SJSA1 (cell line): ENCODE results near the gene ZNF197. TPM values are rescaled to one million over a fixed set of nuclear protein-coding genes. Genes with fewer than 3 reads are reported as not detected.
"Not testable (repeated sequence)": the region's sequence is repeated elsewhere in the genome, so short reads cannot be mapped to it uniquely, and the experiment has no call there.

ENCODE experiments used
- DNase-seq, 2 experiments: peaks; one replicate each; pipeline ENCODE4 v3.0.0-alpha.2; 2015 to 2020; ENCODE audit warnings: low spot score in 2 of 2, low read depth in 1 of 2
- H3K27ac ChIP-seq: fragments of 250-450 bp; sonication (Bioruptor Pico); 2 replicates; pipeline ENCODE4 v1.5.1; 2020; ENCODE audit warnings: mild to moderate bottlenecking, moderate library complexity
- H3K27me3 ChIP-seq: fragments of 250-450 bp; sonication (Bioruptor Pico); replicated peaks from 2 replicates; pipeline ENCODE4 v1.5.1; 2020; ENCODE audit warnings: mild to moderate bottlenecking, moderate library complexity
- H3K36me3 ChIP-seq: fragments of 250-450 bp; sonication (Bioruptor Pico); 2 replicates; pipeline ENCODE4 v1.5.1; 2020; ENCODE audit warnings: mild to moderate bottlenecking
- H3K4me1 ChIP-seq: fragments of 250-450 bp; sonication (Bioruptor Pico); replicated peaks from 2 replicates; pipeline ENCODE4 v1.6.1; 2021; ENCODE audit warnings: mild to moderate bottlenecking
- H3K4me3 ChIP-seq: fragments of 250-450 bp; sonication (Bioruptor Pico); 2 replicates; pipeline ENCODE4 v1.5.1; 2020; ENCODE audit warnings: mild to moderate bottlenecking
- H3K9me3 ChIP-seq: fragments of 250-450 bp; sonication (Bioruptor Pico); replicated peaks from 2 replicates; pipeline ENCODE4 v1.5.1; 2020; ENCODE audit warnings: mild to moderate bottlenecking
- total RNA-seq: library from RNA; depleted of rRNA; stranded (reverse); fragments of >200 nt; shearing (Covaris generic); gene quantifications from 2 replicates; pipeline ENCODE4 v1.2.3, GENCODE V29; 2014

Gene ZNF197
- total RNA-seq, 1 experiment from 2014 or later: 13.1 TPM

DNA sequence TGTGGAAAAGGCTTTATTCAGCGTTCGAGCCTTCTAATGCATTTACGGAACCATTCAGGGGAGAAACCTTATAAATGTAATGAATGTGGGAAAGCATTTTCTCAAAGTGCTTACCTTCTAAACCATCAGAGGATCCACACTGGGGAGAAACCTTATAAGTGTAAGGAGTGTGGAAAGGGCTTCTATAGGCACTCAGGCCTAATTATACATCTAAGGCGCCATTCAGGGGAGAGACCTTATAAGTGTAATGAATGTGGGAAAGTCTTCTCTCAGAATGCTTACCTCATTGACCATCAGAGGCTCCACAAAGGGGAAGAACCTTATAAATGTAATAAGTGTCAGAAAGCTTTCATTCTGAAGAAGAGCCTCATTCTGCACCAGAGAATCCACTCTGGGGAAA lies 17.5 kb downstream of the ZNF197 start:
- Histone ChIP-seq H3K36me3 (peaks cover 72% of the 10 kb centered on the region), H3K9me3 (peaks cover 21% of the 10 kb centered on the region), H3K27me3 (no peaks in the 10 kb centered on the region), H3K4me3 (no peak overlapping the region), H3K4me1 (no peaks in the 10 kb centered on the region), H3K27ac (no peak overlapping the region)
- no peak for DNase-seq

DNA sequence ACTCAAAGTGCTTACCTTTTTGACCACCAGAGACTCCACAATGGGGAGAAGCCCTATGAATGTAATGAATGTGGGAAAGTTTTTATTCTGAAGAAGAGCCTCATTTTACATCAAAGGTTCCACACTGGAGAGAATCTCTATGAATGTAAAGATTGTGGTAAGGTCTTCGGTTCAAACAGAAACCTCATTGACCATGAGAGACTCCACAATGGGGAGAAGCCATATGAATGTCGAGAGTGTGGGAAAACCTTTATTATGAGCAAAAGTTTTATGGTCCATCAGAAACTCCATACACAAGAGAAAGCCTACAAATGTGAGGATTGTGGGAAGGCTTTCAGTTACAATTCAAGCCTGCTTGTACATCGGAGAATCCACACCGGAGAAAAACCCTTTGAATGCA lies 18.2 kb downstream of the ZNF197 start:
- H3K27me3 ChIP-seq: no peaks in the 10 kb centered on the region
- peaks cover 21% of the 10 kb centered on the region for H3K9me3 ChIP-seq
- DNase-seq: no peak
- H3K36me3 ChIP-seq: peaks cover 66% of the 10 kb centered on the region
- H3K4me1 ChIP-seq: no peaks in the 10 kb centered on the region
- H3K4me3 ChIP-seq: no peak overlapping the region
- no peak overlapping the region for H3K27ac ChIP-seq

DNA sequence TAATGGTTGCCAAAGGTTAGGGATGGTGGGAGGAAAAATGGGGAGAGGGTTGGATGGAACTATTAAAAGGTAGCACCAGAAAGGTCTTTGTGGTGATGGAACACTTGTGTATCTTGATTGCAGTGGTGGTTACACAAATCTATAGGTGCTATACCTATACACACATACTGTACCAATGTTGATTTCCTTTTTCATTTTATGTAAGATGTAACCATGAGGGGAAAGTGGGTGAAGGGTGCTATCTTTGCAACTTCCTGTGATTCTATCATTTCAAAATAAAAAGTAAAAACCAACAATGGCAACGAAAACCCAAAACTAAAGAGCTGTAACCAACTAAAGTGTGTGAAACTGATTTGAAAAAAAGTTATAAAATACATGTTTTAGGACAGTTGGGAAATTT lies 22.9 kb downstream of the ZNF197 start:
- Histone ChIP-seq H3K4me3 (no peak overlapping the region), H3K4me1 (no peaks in the 10 kb centered on the region), H3K27ac (no peak overlapping the region), H3K9me3 (peaks cover 10% of the 10 kb centered on the region), H3K27me3 (no peaks in the 10 kb centered on the region), H3K36me3 (peaks cover 49% of the 10 kb centered on the region)
- no peak for DNase-seq

DNA sequence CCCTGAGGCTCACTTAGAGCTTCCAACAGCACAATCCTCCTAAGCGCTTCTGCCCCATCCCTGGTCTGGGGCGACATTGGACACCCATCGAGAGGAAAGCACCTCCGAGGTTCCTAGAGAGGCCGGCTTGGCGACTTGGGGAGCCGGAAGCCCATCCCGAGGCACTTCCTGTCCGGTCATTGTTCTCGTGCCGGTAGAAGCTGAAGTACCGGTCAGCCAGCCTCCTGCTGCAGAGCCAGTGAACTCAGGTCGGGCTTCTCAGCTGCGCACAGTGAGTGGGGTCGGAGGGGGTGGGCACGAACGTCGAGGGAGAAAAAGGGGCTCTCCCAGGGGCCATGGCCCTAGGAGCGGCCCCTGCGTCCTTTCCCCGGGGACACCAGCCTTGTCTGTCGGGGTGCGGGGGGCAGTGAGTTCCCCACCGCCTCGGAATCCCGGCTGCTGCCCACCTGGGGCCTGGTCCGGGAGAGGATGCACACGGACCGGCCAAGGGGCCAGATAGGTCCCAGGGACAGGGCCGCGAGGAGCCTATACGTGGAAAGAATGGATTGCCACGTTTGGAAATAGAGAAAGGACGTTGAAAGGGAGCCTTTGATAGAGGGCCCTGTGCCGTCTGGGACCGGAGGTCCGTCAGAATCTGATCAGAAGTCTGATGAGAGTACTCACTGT lies 23.9 kb downstream of the ZNF197 start, which contains the start of gene ZNF35:
TSS of gene ZNF35 (plus strand) at position 169 of the 666 bp plus-strand sequence. CDS start 2,336 bp downstream, outside the sequence.
- no peaks in the 10 kb centered on the region for H3K27me3 ChIP-seq
- peak; percentile 74 to 82 for DNase-seq
- H3K4me1 ChIP-seq: no peaks in the 10 kb centered on the region
- peaks cover under 1% of the 10 kb centered on the region for H3K9me3 ChIP-seq
- peaks cover 49% of the 10 kb centered on the region for H3K36me3 ChIP-seq
- H3K27ac ChIP-seq: peak within 1 kb of the TSS; percentile 36
- peak within 1 kb of the TSS; percentile 74 for H3K4me3 ChIP-seq

DNA sequence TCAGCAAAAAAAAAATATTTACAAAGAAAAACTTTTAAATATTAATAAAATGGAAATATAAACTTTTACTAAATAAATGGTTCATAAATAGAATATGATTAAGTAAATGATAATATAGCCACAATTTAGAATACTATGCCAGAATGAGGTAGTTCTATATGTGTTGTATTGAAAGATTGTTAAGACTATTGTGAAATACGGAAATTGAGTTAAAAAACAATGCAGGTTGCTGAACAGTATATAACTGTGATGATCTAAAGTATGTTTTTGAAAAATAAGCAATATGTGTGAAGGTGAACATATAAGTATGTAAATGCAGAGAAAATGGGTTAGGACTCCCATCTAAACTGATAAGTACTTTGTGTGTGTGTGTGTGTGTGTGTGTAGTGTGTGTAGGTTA lies 24.9 kb downstream of the ZNF197 start:
- Histone ChIP-seq H3K27ac (no peak overlapping the region), H3K36me3 (peaks cover 50% of the 10 kb centered on the region), H3K4me3 (no peak overlapping the region; the same call in 1 of the 2 replicates), H3K4me1 (no peaks in the 10 kb centered on the region), H3K9me3 (no peaks in the 10 kb centered on the region), H3K27me3 (no peaks in the 10 kb centered on the region)
- no peak for DNase-seq

DNA sequence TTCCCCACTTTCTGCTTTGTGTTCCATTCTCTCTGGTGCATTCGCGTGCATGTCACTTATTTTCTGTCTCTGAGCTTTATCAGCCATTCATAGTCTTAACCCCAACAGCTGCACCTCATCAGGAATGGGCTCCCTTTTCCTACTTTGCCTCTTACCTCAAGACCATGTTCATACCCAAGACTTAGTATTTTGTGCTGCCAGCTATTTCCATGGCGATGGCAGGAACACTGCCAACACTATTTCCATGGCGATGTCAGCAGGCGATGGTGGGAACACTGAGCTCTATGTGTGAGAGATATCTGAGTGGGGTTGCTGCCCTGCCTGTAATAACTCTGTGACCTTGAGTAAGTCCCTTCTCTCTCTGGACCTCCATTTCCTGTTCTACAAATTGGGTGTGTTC lies 29.2 kb downstream of the ZNF197 start:
- Histone ChIP-seq H3K27ac (no peak overlapping the region), H3K36me3 (peaks cover 82% of the 10 kb centered on the region), H3K27me3 (no peaks in the 10 kb centered on the region), H3K4me1 (no peaks in the 10 kb centered on the region), H3K4me3 (no peak overlapping the region), H3K9me3 (0 out of 2 replicates have a peak, but pooled peaks cover 7% of the 10 kb centered on the region)
- no peak for DNase-seq

DNA sequence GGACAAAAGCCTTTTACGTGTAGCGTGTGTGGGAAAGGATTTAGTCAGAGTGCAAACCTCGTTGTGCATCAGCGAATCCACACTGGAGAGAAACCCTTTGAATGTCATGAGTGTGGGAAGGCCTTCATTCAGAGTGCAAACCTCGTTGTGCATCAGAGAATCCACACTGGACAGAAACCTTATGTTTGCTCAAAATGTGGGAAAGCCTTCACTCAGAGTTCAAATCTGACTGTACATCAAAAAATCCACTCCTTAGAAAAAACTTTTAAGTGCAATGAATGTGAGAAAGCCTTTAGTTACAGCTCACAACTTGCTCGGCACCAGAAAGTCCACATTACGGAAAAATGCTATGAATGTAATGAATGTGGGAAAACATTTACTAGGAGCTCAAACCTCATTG lies 34.2 kb downstream of the ZNF197 start:
- DNase-seq: no peak
- H3K4me3 ChIP-seq: no peak overlapping the region
- peaks cover 77% of the 10 kb centered on the region for H3K36me3 ChIP-seq

DNA sequence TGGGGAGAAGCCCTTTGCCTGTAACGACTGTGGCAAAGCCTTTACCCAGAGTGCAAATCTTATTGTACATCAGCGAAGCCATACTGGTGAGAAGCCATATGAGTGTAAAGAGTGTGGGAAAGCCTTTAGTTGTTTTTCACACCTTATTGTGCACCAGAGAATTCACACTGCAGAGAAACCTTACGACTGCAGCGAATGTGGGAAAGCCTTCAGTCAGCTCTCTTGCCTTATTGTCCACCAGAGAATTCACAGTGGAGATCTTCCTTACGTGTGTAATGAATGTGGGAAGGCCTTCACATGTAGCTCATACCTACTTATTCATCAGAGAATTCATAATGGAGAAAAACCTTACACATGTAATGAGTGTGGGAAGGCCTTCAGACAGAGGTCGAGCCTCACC lies 34.6 kb downstream of the ZNF197 start:
- Histone ChIP-seq H3K36me3 (peaks cover 73% of the 10 kb centered on the region), H3K27ac (no peak overlapping the region), H3K9me3 (peaks cover 7% of the 10 kb centered on the region; the same call in 1 of the 2 replicates), H3K4me3 (no peak overlapping the region), H3K27me3 (no peaks in the 10 kb centered on the region), H3K4me1 (no peaks in the 10 kb centered on the region)
- DNase-seq: no peak

More for the DNA sequence above, 34.2 kb downstream of the ZNF197 start:
- H3K9me3 ChIP-seq: peaks cover 7% of the 10 kb centered on the region; the same call in 1 of the 2 replicates
- no peaks in the 10 kb centered on the region for H3K27me3 ChIP-seq
- no peaks in the 10 kb centered on the region for H3K4me1 ChIP-seq
- H3K27ac ChIP-seq: no peak overlapping the region

DNA sequence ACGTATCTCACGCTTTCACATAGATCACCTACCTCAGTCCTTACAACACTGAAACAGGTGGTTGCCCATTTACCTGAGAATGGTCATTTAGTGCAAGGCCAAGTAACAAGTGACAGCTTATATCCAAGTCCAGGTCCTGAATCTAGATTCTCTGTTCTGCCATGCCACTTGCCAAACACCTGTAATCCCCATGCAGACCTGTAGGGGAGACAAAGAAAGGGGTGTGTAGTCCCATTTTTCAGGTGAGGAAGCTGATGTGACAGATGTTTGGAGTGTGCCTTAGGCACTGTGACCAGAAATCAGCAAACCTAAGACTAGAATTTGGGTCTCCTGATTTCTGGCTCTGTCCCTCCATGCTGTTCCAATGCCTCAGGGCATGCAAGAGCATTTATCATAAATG lies 36.4 kb downstream of the ZNF197 start:
- no peak for DNase-seq
- H3K36me3 ChIP-seq: peaks cover 56% of the 10 kb centered on the region
- H3K27ac ChIP-seq: no peak overlapping the region
- H3K4me3 ChIP-seq: no peak overlapping the region
- no peaks in the 10 kb centered on the region for H3K27me3 ChIP-seq
- H3K9me3 ChIP-seq: peaks cover 7% of the 10 kb centered on the region; the same call in 1 of the 2 replicates
- H3K4me1 ChIP-seq: no peaks in the 10 kb centered on the region

DNA sequence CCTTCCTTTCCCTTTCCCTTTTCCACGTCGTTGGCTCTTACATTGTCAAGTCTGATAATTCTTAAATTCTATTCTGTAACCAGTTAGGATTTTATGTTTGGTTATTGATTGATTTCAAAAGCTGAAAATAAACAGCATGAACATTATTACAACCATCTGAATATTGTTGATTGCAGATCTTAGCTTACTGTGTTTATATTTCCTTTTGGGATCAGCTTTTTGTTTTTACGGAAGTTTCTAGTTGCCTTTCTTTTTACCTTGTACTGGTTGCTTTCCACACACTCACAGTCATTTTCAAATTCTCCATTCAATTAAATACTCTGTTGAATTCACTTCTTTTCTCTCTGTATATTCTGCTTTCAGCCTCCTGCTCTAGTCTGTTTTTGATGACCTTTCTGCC lies 40.3 kb downstream of the ZNF197 start:
- Histone ChIP-seq H3K27ac (no peak overlapping the region), H3K36me3 (peaks cover 21% of the 10 kb centered on the region)
- DNase-seq: no peak

DNA sequence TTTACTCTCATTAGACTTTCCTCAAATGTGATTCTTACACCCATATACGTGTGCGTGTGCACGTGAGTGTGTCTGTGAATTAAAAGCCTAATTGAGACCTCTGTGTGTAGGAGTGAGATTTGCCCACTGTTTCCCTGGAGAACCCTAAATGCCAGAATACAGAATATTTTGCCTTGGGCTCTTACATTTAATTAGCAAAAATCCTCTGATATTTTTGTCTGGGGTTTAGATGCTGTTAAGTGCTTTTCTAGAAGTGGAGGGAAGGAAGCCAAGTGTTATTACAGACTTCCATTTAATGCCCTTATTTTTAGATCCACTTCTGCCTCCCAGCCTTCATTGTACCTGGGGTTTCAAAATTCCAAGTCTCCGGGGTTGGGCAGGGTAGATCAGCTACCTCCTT lies 41.5 kb downstream of the ZNF197 start:
- H3K27ac ChIP-seq: no peak overlapping the region
- H3K9me3 ChIP-seq: no peaks in the 10 kb centered on the region
- DNase-seq: no peak
- H3K27me3 ChIP-seq: no peaks in the 10 kb centered on the region
- H3K4me1 ChIP-seq: no peaks in the 10 kb centered on the region
- H3K4me3 ChIP-seq: no peak overlapping the region
- H3K36me3 ChIP-seq: peaks cover 9% of the 10 kb centered on the region

More for the DNA sequence above, 40.3 kb downstream of the ZNF197 start:
- no peaks in the 10 kb centered on the region for H3K27me3 ChIP-seq
- no peaks in the 10 kb centered on the region for H3K4me1 ChIP-seq
- no peaks in the 10 kb centered on the region; the same call in 1 of the 2 replicates for H3K9me3 ChIP-seq
- H3K4me3 ChIP-seq: no peak overlapping the region

DNA sequence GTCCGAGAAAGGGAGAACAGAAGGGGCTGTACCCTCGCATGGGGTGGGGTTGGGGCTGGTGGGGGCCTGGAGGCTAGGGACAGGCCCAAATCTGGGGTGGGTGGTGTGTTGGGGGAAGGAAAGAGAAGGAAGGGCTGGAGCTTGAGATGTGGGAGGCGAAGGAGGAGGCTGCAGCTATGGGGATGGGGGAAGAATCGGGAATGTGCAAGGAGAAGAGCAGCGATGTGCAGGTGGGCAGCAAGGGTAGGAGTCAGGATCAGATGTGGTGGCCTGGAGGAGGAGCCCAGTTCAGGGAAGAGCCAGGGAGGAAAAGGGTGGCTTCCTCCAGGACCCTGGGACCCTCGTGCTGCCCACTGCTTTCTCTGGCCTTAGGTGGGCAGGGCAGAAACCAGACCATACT lies 44.9 kb downstream of the ZNF197 start:
- H3K27ac ChIP-seq: no peak overlapping the region
- no peak for DNase-seq

DNA sequence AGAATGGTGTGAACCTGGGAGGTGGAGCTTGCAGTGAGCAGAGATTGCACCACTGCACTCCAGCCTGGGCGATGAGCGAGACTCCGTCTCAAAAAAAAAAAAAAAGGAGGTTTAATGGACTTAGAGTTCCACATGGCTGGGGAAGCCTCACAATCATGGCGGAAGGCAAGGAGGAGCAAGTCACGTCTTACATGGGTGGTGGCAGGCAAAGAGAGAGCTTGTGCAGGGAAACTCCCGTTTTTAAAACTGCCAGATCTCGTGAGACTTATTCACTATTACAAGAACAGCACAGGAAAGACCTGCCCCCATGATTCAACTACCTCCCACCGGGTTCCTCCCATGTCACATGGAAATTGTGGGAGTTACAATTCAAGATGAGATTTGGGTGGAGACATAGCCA lies 48.6 kb downstream of the ZNF197 start:
- not testable (repeated sequence) for DNase-seq, H3K27ac ChIP-seq, H3K27me3 ChIP-seq

More for the DNA sequence above, 44.9 kb downstream of the ZNF197 start:
- no peaks in the 10 kb centered on the region for H3K27me3 ChIP-seq
- H3K9me3 ChIP-seq: no peaks in the 10 kb centered on the region
- no peak overlapping the region for H3K4me3 ChIP-seq
- no peaks in the 10 kb centered on the region for H3K4me1 ChIP-seq
- no peaks in the 10 kb centered on the region for H3K36me3 ChIP-seq

DNA sequence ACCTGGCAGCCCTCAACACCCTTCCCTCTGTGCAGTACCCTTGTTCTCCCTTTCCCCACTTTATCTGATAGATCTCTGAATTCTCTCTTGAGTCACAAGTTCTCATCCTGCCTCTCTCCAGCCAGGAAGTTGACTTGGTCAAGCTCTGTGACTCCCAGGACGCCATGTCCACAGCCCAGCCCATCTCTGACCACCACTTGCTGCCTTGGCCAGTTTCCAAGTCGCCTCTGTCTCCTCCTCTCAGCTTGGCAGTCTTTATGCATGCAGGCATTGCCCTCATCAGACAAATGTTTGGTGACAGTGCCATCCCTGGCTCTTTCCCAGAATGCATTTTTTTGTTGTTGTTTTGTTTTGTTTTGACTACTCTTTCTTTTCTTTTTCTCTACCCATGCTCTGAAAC lies 49.4 kb downstream of the ZNF197 start:
- no peak overlapping the region for H3K4me3 ChIP-seq
- no peak for DNase-seq
- no peaks in the 10 kb centered on the region for H3K4me1 ChIP-seq
- no peaks in the 10 kb centered on the region for H3K36me3 ChIP-seq
- H3K27ac ChIP-seq: no peak overlapping the region
- no peaks in the 10 kb centered on the region for H3K9me3 ChIP-seq
- no peaks in the 10 kb centered on the region for H3K27me3 ChIP-seq

More for the DNA sequence above, 48.6 kb downstream of the ZNF197 start:
- H3K4me1 ChIP-seq, H3K9me3 ChIP-seq, H3K4me3 ChIP-seq, H3K36me3 ChIP-seq: not testable (repeated sequence)
